Tibial artery (tissue), 4 donors: ENCODE measurements around the gene ATRN.

Source experiments
- DNase-seq, 2 donors: peaks; one replicate each; pipeline ENCODE4 v3.0.0-alpha.2; 2019
- H3K27ac ChIP-seq, 2 donors: fragments of 200-600 bp; sonication (generic) in 1 of 2; 1 replicate in 1 of 2; 2 replicates in 1 of 2; pipeline ENCODE4 v1.5.1; 2018 to 2019; ENCODE audit warnings: mild to moderate bottlenecking in 1 of 2
- H3K27me3 ChIP-seq, 2 donors: fragments of 200-600 bp; sonication (generic) in 1 of 2; one replicate each; pipeline versions ENCODE4 v1.5.1 to v1.6.0; 2016 to 2019
- H3K36me3 ChIP-seq, 3 donors: fragments of 200-600 bp; sonication (generic) in 2 of 3; one replicate each; pipeline ENCODE4 v1.5.1; 2016 to 2019; ENCODE audit warnings: mild to moderate bottlenecking in 2 of 3
- H3K4me1 ChIP-seq, 4 donors: fragments of 200-600 bp; sonication (generic) in 2 of 4; 1 replicate in 3 of 4; 2 replicates in 1 of 4; pipeline ENCODE4 v1.5.1; 2016 to 2019
- H3K4me3 ChIP-seq, 2 donors: fragments of 200-600 bp; sonication (generic) in 1 of 2; 1 replicate in 1 of 2; 2 replicates in 1 of 2; pipeline ENCODE4 v1.5.1; 2018 to 2019; ENCODE audit warnings: mild to moderate bottlenecking in 2 of 2
- H3K9me3 ChIP-seq, 3 donors: fragments of 200-600 bp; sonication (generic) in 1 of 3; one replicate each; pipeline ENCODE4 v1.5.1; 2016 to 2019
- CTCF ChIP-seq, 2 experiments: fragments of 200-600 bp in 1 of 2; fragments of 450-650 bp in 1 of 2; IDR thresholded peaks; one replicate each; pipeline ENCODE4 v1.5.1; 2017 to 2019; ENCODE audit warnings: antibody characterized with exemption in 2 of 2, mild to moderate bottlenecking in 1 of 2, moderate library complexity in 1 of 2
- intact Hi-C: fragments of 100-400 bp; cut with DNase I; formaldehyde crosslinking; loops from one replicate; pipeline ENCODE4 v1.15.0; 2023; ENCODE audit warnings: low total_unique reads

Gene ATRN

DNA sequence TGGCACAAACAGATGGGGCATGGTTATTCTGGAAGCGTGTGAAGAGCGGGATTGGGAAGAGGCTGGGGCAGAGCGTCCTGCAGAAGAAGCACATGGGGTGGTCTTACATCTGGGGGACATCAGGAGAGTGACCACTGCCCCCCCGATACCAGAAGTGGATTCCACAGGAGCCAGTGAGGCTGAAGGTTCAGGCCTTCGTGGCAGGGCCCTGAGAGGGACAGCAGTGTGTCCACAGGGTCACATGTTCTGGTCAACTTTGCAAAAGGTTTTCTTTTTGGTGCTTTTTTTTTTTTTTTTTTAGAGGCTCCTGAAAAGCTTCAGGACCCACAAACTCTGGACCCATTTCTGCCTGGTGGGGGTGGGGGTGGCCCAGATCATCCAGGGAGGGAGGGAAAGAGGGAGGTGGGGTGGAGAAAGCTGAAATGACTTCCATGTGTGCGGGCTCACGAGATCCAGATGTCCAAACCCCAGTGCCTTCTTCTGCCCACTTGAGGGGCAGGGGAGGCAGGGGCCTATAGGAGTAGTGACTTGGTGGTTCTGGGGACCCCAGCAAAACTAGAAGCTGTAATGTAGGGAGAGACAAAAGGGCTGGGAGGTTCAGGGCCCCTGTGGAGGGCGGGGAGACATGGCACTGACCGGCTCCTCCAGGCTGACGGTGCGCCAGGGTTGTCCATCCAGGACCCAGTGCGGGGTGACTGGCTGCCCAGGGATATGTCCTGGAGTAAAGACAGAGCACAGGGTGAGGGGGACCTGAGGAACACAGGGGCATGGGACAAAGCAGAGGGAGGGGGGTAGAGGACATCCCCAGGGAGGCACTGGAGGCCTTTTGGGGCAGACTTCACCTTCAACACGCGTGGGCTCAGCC, 208.3 kb downstream of the ATRN start:
- Histone ChIP-seq H3K27ac (peak overlapping the region; percentile 82 to 90), H3K36me3 (peaks cover 0 to 12% (median 8%) of the 10 kb centered on the region in 3 donors), H3K4me1 (peaks cover 0 to 62% (median 48%) of the 10 kb centered on the region in 4 donors), H3K27me3 (no peaks in the 10 kb centered on the region), H3K9me3 (no peaks in the 10 kb centered on the region), H3K4me3 (peak overlapping the region in 1 of 2 donors; percentile 84)
- DNase-seq, result no peak
- intact Hi-C loops, result loop anchor here (5.0 to 10.0 kb wide), 2 partner anchors 98 to 166 kb away; partner anchors contain the start of gene MAVS
- TF ChIP-seq CTCF (IDR thresholded peaks at IDR 0.05), result no peak

DNA sequence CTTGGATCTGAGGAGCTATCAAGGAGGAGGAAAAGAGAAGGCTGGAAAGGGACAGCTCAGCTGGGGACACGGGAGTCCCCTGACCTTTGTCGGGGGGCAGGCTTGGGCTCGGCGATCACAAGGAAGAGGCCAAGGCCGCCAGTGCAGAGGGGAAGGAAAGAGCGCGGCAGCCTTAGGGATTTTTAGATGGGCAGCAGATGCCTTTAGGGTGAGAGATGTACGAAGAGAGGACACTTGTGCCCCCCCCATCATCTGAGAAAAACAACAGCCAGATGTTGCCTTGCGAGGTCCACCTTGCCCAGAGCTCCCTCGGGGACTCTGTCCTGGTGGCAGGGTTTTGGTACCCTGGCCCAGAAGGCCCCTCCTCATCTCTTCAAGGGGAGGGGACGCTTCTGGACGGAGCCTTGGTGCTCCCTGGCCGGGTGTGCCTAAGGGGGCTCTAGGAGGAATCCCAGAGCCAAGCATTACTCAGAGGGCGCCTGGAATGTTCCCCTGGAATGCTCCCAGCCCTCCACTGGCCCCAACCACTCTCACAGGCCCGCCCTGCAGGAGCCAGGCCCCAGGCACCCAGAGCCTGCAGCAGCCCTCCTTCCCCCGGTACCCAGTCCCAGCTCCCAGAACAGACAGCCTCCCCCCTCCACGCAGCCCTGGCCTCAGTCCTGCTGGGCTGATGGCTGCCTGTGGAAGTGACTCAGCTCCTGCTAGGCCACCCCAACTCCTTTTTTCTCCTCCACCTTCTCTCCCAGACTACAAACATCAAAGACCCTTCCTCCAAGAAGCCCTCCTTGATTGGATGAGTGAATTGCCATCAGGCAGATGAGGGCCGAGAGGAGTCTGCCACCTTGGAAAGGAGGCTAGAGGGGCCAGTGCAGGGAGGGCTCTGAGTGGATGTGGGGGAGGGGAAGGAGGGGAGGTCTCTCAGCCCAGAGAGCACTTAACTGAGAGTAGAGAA, 209.2 kb downstream of the ATRN start:
- no peak for TF ChIP-seq CTCF (IDR thresholded peaks at IDR 0.05)
- H3K4me3 ChIP-seq, result peak overlapping the region; percentile 61 to 84
- peak; percentile 76 to 87 for DNase-seq
- intact Hi-C loops, result loop anchor here (5.0 to 10.0 kb wide), 2 partner anchors 97 to 165 kb away; partner anchors contain the start of gene MAVS
- peak overlapping the region; percentile 82 to 90 for H3K27ac ChIP-seq
- no peaks in the 10 kb centered on the region for H3K9me3 ChIP-seq
- peaks cover 0 to 5% (median 3%) of the 10 kb centered on the region in 3 donors for H3K36me3 ChIP-seq
- peaks cover 0 to 62% (median 48%) of the 10 kb centered on the region in 4 donors for H3K4me1 ChIP-seq
- no peaks in the 10 kb centered on the region for H3K27me3 ChIP-seq

- intact Hi-C loops, result no loop called here
- H3K36me3 ChIP-seq, result no peaks in the 10 kb centered on the region
- peak overlapping the region; percentile 61 to 84 for H3K4me3 ChIP-seq
- peak overlapping the region; percentile 82 to 90 for H3K27ac ChIP-seq
- no peak for TF ChIP-seq CTCF (IDR thresholded peaks at IDR 0.05)
- no peaks in the 10 kb centered on the region for H3K9me3 ChIP-seq
- no peak for DNase-seq
- no peaks in the 10 kb centered on the region for H3K27me3 ChIP-seq
- peaks cover 0 to 62% (median 48%) of the 10 kb centered on the region in 4 donors for H3K4me1 ChIP-seq
Measured at GRCh38 chr20:3680701-3681351, 210.0 kb downstream of the ATRN start.

DNA sequence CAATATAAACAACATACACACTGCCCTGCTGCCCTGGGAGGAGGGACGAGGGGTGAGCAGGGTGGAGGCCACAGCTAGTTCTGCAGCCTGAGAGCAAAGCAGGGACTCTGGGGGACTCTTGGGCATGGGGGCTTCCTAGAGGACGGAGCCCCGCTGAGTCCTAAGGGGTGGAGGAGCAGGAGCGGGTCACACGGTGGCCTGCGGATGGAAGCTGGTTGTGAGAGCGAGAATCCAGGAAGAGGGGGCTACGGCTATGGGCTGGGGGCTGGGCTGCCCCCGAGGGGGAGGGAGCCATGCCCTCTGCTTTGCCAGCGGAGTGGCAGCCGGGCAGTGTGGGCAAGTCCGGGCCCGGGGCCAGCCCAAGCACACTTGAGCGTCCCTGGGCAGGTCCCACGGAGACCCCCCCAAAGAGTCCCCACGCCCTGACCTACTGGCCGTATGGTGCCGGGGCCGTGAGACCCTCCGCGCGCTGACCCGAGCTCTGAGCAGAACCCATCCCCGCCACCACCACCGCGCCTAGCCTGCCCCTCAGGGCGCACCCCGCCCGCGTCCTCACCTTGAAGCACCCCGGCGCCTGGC, 210.6 kb downstream of the ATRN start:
- Histone ChIP-seq H3K4me1 (peaks cover 0 to 62% (median 51%) of the 10 kb centered on the region in 4 donors), H3K9me3 (no peaks in the 10 kb centered on the region), H3K4me3 (peak overlapping the region; percentile 61 to 84), H3K27me3 (no peaks in the 10 kb centered on the region), H3K36me3 (no peaks in the 10 kb centered on the region), H3K27ac (peak overlapping the region; percentile 82 to 90)
- no peak for TF ChIP-seq CTCF (IDR thresholded peaks at IDR 0.05)
- DNase-seq, result no peak
- intact Hi-C loops, result no loop called here
